Activated T-helper 9 cell treated with anti-CD3 and anti-CD28 coated beads, Interleukin-2, amount 50 U/mL, for 16 hours (primary cell): ENCODE measurements around the gene C10orf71.

ENCODE experiments used
- DNase-seq: peaks from one replicate; pipeline ENCODE4 v3.0.0-alpha.2; 2020; ENCODE audit warnings: low read depth

C10orf71 gene

DNA sequence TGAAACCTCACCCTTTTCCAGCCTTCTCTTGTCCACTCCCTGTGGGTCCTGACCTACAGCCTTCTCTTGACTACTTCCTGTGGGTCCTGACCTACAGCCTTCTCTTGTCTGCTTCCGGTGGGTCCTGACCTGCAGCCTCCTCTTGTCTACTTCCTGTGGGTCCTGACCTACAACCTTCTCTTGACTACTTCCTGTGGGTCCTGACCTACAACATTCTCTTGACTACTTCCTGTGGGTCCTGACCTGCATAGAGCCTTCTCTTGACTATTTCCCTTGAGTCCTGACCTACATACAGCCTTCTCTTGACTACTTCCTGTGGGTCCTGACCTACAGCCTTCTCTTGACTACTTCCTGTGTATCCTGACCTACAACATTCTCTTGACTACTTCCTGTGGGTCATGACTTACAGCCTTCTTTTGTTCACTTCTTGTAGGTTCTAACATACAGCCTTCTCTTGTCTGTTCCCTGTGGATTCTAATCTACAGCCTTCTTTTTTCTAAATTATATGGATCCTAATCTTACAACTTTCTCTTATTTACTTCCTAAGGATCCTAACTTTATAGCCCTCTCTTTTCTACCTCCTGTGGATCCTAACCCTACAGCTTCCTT is 36.5 kb downstream of the C10orf71 start:
- DNase-seq: no peak

DNA sequence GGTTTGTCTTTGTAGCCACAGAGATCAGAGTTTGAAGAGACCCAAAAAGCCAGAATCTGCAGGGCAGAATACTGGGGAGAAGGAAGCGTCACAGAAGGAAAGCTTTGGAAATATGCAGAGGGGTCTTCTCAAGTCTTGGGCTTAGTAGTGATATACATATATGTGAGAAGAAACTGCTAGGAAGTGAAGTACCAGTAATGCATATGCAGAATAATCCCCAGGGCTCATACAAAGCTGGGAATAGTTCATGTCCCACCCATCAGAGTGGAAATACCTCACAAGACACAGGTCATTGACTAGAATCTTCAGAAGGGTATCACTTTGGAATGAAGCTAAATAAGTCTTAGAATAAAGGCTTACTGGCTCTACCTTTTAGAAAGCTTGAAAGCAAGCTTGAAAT is 39.6 kb downstream of the C10orf71 start:
- no peak for DNase-seq

DNA sequence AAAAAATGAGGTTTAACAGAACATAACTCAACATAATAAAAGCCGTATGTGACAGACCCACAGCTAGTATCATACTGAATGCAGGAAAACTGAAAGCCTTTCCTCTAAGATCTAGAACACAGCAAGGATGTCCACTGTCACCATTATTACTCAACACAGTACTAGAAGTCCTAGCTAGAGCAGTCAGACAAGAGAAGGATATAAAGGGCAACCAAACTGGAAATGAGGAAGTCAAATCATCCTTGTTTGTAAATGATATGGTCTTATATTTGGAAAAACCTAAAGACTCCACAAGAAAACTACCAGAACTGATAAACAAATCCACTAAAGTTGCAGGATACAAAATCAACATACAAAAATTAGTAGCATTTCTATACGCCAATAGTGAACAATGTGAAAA is 45.9 kb downstream of the C10orf71 start:
- no peak for DNase-seq

GRCh38 chr10:49347342-49347741 is 48.4 kb downstream of the C10orf71 start:
- DNase-seq: no peak

- no peak for DNase-seq
Observed at GRCh38 chr10:49347827-49348226, 48.9 kb downstream of the C10orf71 start.

- DNase-seq: no peak
Observed at GRCh38 chr10:49348593-49348992, 49.6 kb downstream of the C10orf71 start.

DNA sequence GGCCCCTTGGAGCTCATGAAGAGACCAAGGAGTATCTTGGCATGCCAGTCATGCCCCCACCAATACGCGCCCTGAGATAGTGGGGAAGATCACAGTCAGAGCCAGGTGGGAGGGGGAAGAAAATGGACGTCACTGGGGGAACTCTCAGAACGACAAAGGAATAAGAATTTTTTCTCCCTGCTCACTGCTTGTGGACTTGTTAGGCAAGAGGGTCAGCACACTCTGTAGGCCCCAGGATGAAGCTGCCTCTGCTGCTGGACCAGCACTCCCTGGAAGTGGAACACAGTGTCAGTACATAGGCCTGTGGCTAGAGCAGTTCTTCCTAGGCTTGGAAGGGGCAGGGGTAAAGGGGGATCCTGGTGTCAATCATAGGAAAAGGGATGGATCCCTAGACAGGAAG is 50.4 kb downstream of the C10orf71 start:
- DNase-seq: no peak

DNA sequence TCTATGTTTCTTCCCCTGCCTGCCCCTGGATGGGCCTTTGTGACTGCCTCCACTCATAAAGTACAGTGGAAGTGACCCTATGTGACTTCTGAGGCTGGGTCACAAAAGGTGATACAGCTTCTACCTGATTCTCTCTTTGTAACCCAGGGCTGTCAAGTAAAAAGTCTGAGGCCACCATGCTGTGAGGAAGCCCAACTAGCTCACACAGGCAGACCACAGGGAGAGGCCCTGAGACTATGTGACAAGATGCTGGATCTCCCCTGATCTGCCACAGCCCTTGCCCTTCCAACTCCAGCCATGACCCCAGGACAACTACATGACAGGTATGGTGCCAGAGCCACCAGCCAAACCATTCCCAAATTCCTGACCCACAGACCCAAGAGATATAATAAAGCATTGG is 51.2 kb downstream of the C10orf71 start:
- no peak for DNase-seq

DNA sequence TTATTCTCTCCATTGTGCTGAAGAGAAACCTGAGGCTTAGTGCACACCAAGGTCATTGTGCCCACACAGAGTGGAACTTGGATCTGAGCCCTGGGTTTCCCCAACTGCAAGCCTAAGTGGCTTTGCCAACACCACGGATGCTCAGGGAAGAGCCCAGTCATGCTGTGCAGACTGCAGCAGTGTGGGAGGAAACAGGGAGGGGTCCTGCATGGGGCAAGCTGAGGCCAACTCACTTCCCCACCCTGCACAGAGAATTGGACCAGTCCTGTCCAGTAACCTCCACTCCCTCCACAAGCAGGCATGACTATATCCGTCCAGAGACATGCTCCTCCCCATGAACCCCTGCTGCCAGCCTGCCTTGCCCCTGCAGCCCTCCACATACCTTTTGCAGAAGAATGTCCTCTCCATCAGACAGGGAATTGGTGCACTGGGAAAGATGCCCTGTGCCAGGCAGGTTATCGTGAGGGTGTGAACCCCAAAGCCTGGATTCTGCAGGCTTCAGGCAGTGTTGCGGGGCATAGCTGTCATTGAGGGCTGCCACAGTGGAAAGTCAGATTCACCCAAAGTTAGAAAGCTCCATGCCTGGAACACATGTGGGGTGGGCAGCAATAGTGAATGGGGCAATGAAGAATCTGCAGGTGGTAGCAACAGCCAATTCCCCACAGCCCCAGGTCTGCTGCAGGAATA is 52.0 kb downstream of the C10orf71 start:
- DNase-seq: no peak

- DNase-seq: no peak
Observed at GRCh38 chr10:49351669-49352068, 52.7 kb downstream of the C10orf71 start.

GRCh38 chr10:49352323-49352722 is 53.4 kb downstream of the C10orf71 start:
- DNase-seq: no peak

DNA sequence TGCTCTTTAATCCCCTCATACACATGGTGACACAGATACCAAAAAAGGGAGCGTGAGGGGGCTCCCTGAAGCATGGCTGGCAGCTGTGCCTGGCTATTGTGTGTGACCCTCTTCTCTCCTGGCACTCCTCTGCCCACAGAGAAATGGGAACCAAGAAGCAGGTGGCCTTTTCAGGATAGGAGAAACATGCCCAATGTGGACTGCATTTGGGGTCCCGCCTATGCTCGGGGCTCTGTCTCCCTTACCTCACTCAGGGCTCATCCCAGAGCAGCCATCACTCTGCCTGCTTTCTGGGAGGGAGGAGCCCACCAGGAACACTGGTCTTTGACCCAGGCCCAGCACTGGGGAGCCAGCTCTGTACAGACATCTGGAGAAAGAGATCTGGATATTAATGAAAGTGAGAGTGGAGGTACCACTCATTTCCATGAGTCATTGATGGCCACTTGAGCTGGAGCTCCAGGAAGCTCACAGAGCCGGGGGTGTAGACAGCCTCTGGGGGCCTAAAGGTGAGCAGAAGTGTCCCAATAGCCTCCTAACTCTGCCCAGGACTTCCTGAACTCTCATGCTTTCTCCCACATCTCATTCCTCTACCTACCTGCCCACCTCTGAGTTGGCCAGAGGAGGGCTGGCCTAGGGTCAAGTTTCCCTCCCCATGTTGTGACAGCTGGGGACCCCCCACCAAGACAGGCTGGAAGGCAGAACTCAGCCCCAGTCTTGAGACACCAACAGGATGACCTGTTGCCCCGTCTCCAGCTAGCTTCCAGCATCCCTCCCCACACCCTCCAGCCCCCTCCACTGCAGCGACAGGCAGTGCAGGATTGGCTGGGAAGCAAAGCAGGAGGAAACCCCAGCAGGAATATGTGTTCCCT is 54.3 kb downstream of the C10orf71 start:
- no peak for DNase-seq

- no peak for DNase-seq
Observed at GRCh38 chr10:49353895-49354566, 55.1 kb downstream of the C10orf71 start.

DNA sequence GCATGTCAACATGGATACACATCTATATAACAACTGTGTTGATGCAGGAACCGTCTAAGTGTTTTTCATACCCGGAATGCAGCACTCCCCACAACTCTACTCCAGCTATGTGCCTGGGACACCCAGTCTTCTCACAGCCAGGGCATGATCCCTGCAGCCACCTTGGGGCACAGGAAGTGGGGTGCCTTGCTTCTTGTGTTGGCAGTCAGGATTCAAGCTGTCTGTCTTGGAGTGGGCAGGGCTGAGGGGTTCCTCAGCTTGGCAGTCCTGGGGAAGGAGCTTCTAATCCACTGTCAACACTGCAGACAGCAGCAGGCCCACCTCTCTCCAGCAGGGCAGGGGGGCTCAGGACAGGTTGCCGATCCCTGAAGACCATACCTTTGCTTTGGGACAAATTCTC is 55.6 kb downstream of the C10orf71 start:
- no peak for DNase-seq

DNA sequence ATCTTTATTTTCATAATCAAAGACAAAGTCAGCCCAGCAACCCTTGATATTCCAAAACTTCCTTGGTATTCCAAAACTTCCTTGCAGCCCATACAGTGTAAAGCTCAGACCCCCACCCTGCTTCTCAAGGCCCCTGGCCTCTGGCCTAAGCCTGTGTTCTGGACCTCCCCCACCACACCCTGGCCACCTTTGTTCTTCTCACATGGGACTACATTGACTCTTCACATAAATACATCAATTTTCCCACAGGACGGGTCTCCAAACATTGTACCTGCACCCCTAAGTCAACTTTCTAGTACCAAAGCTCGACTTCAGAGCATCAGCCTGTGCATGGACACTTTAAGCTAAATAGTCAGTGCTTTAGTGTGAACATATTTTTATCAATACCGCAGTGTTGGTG is 56.3 kb downstream of the C10orf71 start:
- no peak for DNase-seq

DNA sequence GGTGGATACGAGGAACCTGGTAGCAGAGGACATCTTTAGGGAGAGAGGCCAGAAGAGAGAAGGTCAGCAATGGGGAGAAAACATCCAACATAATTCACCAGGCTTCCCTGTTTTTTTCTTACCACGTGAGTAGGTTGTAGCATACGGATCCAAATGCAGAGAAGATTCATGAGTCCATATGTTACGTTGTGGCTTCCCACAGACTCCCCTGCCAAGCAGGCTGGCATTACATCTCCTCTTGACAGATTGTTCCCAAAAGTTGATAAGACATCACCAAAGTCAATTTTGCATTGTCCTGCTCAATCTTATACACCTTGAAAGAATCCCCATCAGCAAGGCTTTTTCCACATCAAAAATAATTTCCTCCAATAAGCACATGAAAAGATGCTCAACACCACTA is 57.2 kb downstream of the C10orf71 start:
- no peak for DNase-seq

DNA sequence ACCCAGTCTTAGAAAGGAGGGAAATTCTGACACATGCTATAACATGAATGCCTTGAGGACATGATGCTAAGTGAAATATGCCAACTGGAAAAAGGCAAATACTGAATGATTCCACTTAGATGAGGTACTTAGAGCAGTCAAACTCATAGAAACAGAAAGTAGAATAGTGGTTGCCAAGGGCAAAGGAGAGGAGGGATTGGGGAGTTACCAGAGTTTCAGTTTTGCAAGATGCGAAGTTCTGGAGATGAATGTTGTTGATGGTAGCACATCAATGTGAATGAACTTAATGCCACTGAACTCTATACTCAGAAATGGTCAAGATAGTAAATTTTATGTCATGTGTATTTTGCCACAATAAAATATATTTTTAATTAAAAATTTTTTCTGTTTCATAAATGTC is 58.0 kb downstream of the C10orf71 start:
- no peak for DNase-seq

- no peak for DNase-seq
Observed at GRCh38 chr10:49357910-49358309, 58.9 kb downstream of the C10orf71 start.

GRCh38 chr10:49359349-49360270 is 60.6 kb downstream of the C10orf71 start:
- DNase-seq: no peak

DNA sequence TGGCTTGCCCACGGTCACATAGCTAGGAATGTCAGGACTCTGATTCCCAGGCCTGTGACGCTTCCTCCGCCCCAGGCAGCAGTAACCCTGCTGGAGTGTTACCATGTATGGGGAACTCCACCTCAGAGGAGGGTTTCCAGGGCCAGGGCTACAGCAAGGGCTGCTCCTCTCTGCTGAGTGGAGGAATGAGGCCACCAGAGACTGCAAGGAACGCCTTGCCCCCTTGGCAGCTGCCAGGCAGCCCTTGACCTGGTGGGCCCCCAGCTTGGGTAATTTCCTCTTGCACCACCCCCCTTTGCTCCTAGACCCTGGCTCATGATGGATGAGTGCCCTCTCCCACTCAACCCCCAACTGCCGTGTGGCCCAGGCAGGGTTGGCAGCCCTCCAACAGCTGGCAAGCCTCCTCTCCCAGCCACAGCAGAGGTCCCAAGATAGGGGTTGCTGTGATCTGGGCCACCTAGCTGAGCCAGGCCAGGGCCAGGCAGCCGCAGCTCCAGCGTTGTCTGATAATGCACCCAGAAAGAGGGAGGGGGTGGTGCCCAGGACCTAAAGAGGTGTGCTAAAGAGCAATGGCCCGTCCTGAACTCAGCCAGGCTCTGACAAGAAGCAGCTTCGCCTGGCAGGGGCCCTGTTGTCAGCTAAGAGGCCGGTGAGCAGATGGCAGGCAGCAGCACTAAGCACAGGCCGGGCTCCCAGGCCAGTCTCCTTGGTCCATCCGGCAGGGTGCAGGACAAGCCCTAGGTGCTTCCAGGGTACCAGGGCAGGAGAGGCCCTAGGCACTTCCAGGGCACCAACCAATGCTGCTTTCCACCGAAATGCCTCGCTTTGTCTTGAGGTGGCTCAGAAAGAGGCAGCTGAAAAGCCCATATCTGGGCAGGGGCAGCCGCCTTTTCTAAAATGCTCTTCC is 61.6 kb downstream of the C10orf71 start:
- DNase-seq: no peak
